Brain microvascular endothelial cell (primary cell): Measurements from ENCODE around the gene BDP1.
"Not testable (repeated sequence)": the region's sequence is repeated elsewhere in the genome, so short reads cannot be mapped to it uniquely, and the experiment has no call there.

Experiments
- DNase-seq: peaks from one replicate; pipeline ENCODE4 v3.0.0-alpha.2; 2020
- H3K27ac ChIP-seq: fragments of 250-450 bp; sonication (Bioruptor Pico); 2 replicates; pipeline ENCODE4 v1.5.1; 2020; ENCODE audit warnings: mild to moderate bottlenecking, moderate library complexity
- H3K27me3 ChIP-seq: fragments of 250-450 bp; sonication (Bioruptor Pico); replicated peaks from 2 replicates; pipeline ENCODE4 v1.5.1; 2020; ENCODE audit warnings: mild to moderate bottlenecking
- H3K36me3 ChIP-seq: fragments of 250-450 bp; sonication (Bioruptor Pico); replicated peaks from 2 replicates; pipeline ENCODE4 v1.5.1; 2020; ENCODE audit warnings: mild to moderate bottlenecking
- H3K4me3 ChIP-seq: 2 replicates; pipeline ENCODE4 v1.5.1; 2011; ENCODE audit warnings: low read depth, mild to moderate bottlenecking, control low read depth, low read length, moderate library complexity
- in situ Hi-C: cut with HindIII; loops from 2 replicates; pipeline ENCODE4 v1.10.0; 2017; ENCODE audit warnings: low sequenced_read_pairs, low pct_ligation_motif_present
- TF ChIP-seq, protein P1 (sequence below): IDR thresholded peaks from 2 replicates; pipeline ENCODE4 v1.5.1; 2011; ENCODE audit warnings: low read depth, mild to moderate bottlenecking, moderate library complexity, low read length, control low read depth, inconsistent platforms; ENCODE audit errors: missing control alignments

The BDP1 gene

DNA sequence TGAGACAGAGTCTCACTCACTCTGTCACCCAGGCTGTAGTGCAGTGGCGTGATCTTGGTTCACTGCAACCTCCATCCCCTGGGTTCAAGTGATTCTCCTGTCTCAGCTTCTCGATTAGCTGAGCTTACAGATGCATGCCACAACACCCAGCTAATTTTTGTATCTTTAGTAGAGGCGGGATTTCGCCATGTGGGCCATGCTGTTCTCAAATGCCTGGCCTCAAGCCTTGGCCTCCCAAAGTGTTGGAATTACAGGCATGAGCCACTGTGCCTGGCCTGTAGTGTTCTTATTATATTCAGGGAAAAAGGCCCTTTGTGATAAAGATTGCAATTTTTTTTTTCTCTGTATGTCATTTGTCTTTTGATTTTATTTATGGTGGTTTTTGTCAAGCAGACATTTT lies 107.7 kb downstream of the BDP1 start:
- in situ Hi-C loops = no loop called here
- H3K27ac ChIP-seq = no peak overlapping the region
- DNase-seq = no peak
- H3K36me3 ChIP-seq = peaks cover 33% of the 10 kb centered on the region
- no peak overlapping the region for H3K4me3 ChIP-seq
- TF ChIP-seq, protein P1, sequence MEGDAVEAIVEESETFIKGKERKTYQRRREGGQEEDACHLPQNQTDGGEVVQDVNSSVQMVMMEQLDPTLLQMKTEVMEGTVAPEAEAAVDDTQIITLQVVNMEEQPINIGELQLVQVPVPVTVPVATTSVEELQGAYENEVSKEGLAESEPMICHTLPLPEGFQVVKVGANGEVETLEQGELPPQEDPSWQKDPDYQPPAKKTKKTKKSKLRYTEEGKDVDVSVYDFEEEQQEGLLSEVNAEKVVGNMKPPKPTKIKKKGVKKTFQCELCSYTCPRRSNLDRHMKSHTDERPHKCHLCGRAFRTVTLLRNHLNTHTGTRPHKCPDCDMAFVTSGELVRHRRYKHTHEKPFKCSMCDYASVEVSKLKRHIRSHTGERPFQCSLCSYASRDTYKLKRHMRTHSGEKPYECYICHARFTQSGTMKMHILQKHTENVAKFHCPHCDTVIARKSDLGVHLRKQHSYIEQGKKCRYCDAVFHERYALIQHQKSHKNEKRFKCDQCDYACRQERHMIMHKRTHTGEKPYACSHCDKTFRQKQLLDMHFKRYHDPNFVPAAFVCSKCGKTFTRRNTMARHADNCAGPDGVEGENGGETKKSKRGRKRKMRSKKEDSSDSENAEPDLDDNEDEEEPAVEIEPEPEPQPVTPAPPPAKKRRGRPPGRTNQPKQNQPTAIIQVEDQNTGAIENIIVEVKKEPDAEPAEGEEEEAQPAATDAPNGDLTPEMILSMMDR = no peak
- no peaks in the 10 kb centered on the region for H3K27me3 ChIP-seq

DNA sequence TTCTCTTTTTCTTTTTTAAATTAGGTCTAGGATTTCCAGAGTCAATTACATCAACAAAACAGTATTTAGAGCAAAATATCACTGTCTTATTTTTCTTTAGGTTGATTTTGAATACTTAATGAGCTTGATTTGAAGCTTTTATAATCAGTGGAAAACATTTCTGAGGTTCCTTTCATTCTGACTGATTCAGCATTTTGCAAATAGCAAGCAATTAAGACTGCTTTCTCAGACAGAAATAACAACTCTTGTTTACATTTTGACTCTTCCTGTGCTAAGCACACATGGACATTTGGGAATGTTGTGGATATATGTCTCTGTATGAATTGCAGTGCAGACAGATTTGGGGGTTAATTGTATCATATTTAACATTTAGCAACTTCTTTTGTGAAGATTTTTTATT lies 109.4 kb downstream of the BDP1 start:
- H3K36me3 ChIP-seq = peaks cover 32% of the 10 kb centered on the region
- no peaks in the 10 kb centered on the region for H3K27me3 ChIP-seq
- H3K4me3 ChIP-seq = no peak overlapping the region
- in situ Hi-C loops = no loop called here
- TF ChIP-seq, protein P1 = no peak
- DNase-seq = no peak
- no peak overlapping the region for H3K27ac ChIP-seq

DNA sequence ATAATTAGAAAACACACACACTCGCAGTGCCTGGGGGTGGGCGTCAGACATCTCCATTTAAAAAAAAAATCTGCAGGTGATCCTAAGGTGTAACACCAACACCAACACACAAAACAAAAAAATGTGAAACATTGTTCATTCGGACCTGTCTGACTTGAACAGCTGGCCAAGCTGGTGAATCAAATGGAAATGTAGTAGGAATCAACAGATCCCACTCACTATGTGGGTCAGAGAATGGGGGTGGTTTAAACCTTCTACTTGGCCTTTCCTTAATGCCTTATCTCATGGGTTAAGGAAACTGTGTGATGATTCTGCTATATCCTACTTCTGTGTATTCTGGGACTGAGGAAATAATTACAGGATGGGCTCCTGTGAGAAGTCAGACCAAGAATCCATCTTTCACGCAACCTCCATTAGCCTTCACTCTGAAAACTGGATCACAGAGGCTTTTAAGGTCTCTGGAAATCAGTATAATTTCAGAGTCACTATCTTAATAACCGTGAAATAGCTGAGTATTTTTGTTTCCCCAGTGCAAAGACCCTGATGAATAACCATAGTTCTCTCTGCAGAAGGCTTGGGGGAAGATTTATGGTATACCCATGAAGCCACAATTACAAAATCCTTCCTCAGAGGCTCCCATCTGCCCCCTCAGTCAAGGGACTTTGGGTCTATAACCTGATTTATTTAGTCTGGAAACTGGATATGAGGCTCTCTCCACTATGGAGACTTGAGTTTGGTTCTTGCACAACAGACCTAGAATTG lies 114.5 kb downstream of the BDP1 start:
- Histone ChIP-seq H3K27me3 (no peaks in the 10 kb centered on the region), H3K27ac (no peak overlapping the region), H3K36me3 (peaks cover 16% of the 10 kb centered on the region), H3K4me3 (no peak overlapping the region)
- in situ Hi-C loops = no loop called here
- TF ChIP-seq, protein P1 = no peak
- no peak for DNase-seq

DNA sequence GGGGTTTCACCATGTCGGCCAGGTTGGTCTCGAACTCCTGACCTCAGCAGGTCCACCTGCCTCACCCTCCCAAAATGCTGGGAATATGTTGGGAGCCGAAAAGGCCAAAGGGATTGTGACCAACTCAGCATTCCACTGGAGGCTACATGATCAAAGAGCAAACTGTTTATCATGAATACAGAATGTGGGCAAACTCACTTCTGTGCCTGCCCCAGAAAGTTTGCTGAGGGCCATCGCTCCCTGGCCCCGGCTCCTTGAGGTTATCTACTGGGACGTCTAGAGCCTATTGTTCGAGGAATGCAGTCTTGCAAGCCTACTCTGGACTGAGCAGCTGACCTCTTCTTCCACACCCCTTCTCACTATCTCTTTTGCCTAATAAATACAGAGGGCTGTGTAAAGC lies 116.4 kb downstream of the BDP1 start:
- H3K27ac ChIP-seq, H3K36me3 ChIP-seq, H3K27me3 ChIP-seq, DNase-seq, in situ Hi-C loops, H3K4me3 ChIP-seq: not testable (repeated sequence)

DNA sequence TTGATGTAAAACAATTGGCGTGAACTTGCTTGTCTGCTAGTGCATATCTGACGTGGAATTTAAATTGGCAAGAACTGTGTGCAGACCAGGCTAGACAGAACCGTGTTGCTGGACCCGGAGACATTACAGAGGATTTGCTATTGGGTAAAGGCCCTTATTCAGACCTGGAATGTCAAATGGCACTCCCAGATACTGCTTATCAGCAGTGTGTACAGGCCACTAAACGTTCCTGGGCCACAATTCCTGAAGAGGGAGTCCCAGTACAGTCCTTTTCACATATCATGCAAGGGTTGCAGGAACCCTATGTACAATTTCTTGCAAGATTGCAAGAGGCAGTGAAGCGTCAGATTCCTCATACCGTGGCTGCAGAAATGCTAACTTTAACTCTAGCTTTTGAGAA lies 118.1 kb downstream of the BDP1 start:
- no peak for DNase-seq
- no peaks in the 10 kb centered on the region for H3K27me3 ChIP-seq
- TF ChIP-seq, protein P1 = no peak
- no peaks in the 10 kb centered on the region for H3K36me3 ChIP-seq
- no peak overlapping the region for H3K4me3 ChIP-seq
- no peak overlapping the region for H3K27ac ChIP-seq
- in situ Hi-C loops = no loop called here

DNA sequence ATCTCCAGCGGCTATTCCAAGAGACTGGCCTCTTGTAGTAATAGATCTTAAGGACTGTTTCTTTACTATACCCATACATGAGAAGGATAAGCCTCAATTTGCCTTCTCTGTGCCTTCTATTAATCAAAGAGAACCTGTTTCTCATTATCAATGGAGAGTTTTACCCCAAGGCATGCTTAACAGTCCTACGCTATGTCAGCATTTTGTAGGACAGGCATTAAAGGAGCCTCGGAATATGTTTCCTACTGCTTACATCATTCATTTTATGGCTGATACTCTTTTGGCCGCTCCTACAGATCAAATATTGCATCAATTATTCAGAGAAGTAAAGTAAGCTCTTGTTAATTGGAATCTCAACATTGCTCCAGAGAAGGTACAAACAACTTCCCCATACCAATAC lies 120.1 kb downstream of the BDP1 start:
- in situ Hi-C loops, H3K27me3 ChIP-seq, H3K36me3 ChIP-seq, H3K4me3 ChIP-seq, DNase-seq, H3K27ac ChIP-seq: not testable (repeated sequence)

DNA sequence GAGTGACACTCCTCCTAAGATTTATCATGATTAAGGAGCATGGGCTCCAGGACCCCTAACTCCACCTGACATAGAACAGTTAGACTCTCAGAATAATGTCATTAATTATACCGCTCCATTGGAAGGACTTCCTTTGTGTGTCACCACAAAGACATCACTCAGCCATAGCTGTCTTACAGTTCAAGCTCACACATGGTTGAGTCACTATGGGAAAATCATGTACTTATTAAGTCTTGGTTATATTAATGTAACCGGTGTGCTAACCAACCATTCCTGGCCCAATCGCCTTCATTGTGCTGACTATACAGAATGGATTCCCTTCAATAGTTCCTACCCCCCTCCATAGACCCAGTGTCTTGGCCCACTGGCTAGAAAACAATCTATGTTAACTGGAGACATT lies 120.8 kb downstream of the BDP1 start:
- DNase-seq = no peak
- Histone ChIP-seq H3K27me3 (no peaks in the 10 kb centered on the region), H3K36me3 (no peaks in the 10 kb centered on the region), H3K27ac (no peak overlapping the region), H3K4me3 (no peak overlapping the region)
- TF ChIP-seq, protein P1 = no peak
- in situ Hi-C loops = no loop called here

DNA sequence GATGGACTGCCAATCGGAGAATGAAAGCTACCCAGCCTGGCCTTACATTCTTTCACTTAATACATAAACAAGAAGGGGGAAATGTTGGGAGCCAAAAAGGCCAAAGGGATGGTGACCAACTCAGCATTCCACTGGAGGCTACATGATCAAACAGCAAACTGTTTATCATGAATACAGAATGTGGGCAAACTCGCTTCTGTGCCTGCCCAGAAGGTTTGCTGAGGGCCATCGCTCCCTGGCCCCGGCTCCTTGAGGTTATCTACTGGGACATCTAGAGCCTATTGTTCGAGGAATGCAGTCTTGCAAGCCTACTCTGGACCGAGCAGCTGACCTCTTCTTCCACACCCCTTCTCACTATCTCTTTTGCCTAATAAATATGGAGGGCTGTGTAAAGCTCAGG lies 122.4 kb downstream of the BDP1 start:
- H3K4me3 ChIP-seq, H3K36me3 ChIP-seq, H3K27me3 ChIP-seq, in situ Hi-C loops, DNase-seq, H3K27ac ChIP-seq: not testable (repeated sequence)
